C4-2B (cell line): ENCODE measurements around the gene ADGRA1.

Experiments
- ZFX ChIP-seq: fragments of 450-650 bp; IDR thresholded peaks from 2 replicates; pipeline ENCODE4 v1.6.1; 2017
- TF ChIP-seq, protein P1 (sequence below): fragments of 450-650 bp; conservative IDR thresholded peaks from 2 replicates; pipeline ENCODE4 v1.5.1; 2017; ENCODE audit warnings: mild to moderate bottlenecking

DNA sequence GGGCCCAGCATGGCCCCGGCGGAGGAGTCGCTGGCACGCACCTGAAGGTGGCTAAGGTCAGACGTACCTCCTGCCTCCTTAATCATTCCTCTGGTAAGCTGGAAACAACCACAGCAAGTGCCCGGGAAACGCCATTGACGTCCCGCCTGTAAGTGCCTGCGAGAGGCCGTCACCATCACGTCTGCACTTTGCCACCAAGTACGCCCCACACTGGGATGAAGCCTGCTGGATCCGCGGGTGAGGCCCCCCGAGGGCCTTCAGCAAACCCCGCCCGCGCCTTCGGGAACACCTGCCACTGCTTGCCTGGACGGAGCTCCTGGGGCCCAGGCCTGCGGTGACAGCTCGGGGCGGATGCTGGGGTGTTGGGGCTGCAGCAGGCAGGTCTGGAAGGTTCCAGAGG is 12.5 kb downstream of the ADGRA1 start:
- TF ChIP-seq, protein P1, sequence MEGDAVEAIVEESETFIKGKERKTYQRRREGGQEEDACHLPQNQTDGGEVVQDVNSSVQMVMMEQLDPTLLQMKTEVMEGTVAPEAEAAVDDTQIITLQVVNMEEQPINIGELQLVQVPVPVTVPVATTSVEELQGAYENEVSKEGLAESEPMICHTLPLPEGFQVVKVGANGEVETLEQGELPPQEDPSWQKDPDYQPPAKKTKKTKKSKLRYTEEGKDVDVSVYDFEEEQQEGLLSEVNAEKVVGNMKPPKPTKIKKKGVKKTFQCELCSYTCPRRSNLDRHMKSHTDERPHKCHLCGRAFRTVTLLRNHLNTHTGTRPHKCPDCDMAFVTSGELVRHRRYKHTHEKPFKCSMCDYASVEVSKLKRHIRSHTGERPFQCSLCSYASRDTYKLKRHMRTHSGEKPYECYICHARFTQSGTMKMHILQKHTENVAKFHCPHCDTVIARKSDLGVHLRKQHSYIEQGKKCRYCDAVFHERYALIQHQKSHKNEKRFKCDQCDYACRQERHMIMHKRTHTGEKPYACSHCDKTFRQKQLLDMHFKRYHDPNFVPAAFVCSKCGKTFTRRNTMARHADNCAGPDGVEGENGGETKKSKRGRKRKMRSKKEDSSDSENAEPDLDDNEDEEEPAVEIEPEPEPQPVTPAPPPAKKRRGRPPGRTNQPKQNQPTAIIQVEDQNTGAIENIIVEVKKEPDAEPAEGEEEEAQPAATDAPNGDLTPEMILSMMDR = no peak
- no peak for TF ChIP-seq ZFX
